Kidney (tissue), 14 donors: ENCODE data around the gene PSME2. TPM values are rescaled to one million over a fixed set of nuclear protein-coding genes. Genes with fewer than 3 reads are reported as not detected.

Experiments
- DNase-seq, 5 donors: peaks; one replicate each; pipeline ENCODE4 v3.0.0-alpha.2; 2013 to 2020
- FAIRE-seq: peaks from 2 replicates; lab custom pipeline; 2012; peaks lifted over from hg19 to GRCh38; lab: Jason Lieb, UNC
- H3K27ac ChIP-seq, 2 donors: one replicate each; pipeline ENCODE4 v1.7.0; 2013; ENCODE audit warnings: low read depth in 2 of 2, low read length in 2 of 2, inconsistent platforms in 1 of 2
- H3K27me3 ChIP-seq: one replicate; pipeline ENCODE4 v1.7.1; 2013; ENCODE audit warnings: low read length, inconsistent platforms; ENCODE audit not compliant: control insufficient read depth, insufficient read depth
- H3K36me3 ChIP-seq, 3 donors: one replicate each; pipeline versions ENCODE4 v1.7.0 to v1.7.1; 2013; ENCODE audit warnings: low read length in 3 of 3, control low read depth in 1 of 3, inconsistent platforms in 1 of 3; ENCODE audit not compliant: insufficient read depth in 3 of 3, control insufficient read depth in 2 of 3
- H3K4me1 ChIP-seq, 3 donors: one replicate each; pipeline versions ENCODE4 v1.7.0 to v1.7.1; 2013; ENCODE audit warnings: low read length in 3 of 3, inconsistent platforms in 1 of 3, low read depth in 1 of 3; ENCODE audit not compliant: control insufficient read depth in 2 of 3, insufficient read depth in 2 of 3
- H3K4me3 ChIP-seq, 3 donors: one replicate each; pipeline versions ENCODE4 v1.7.0 to v1.8.1; 2013; ENCODE audit warnings: low read length in 3 of 3, control low read depth in 1 of 3, inconsistent platforms in 1 of 3
- H3K9ac ChIP-seq, 3 donors: one replicate each; pipeline versions ENCODE4 v1.7.0 to v1.7.1; 2013; ENCODE audit warnings: low read length in 3 of 3, control low read depth in 1 of 3, inconsistent platforms in 1 of 3
- H3K9me3 ChIP-seq, 3 donors: one replicate each; pipeline versions ENCODE4 v1.7.0 to v1.7.1; 2013; ENCODE audit warnings: low read length in 3 of 3, control low read depth in 1 of 3, inconsistent platforms in 1 of 3; ENCODE audit not compliant: control insufficient read depth in 2 of 3, insufficient read depth in 1 of 3
- intact Hi-C: fragments of 100-400 bp; cut with DNase I; formaldehyde crosslinking; loops from one replicate; pipeline ENCODE4 v1.11.1; 2022
- polyA plus RNA-seq: library from polyadenylated mRNA; stranded (reverse); fragments of 350-450 nt; fragmentation: Illumina TruSeq; extraction: RNeasy Lipid Tissue Mini Kit (QIAGEN cat#74804); gene quantifications from one replicate; pipeline ENCODE4 v1.2.3, GENCODE V29; 2014; ENCODE audit warnings: low read depth, low replicate concordance; ENCODE audit not compliant: insufficient read depth
- total RNA-seq: library from RNA; stranded (reverse); fragmentation: NEBNext Ultra II Directional; extraction: Animal tissue kit (Norgen Biotek cat#: 25700); gene quantifications from one replicate; pipeline ENCODE4 v1.2.1, GENCODE V29; 2021
- TF ChIP-seq, protein P1 (sequence below): IDR thresholded peaks from 3 replicates; pipeline ENCODE4 v1.5.1; 2012; ENCODE audit warnings: mild to moderate bottlenecking, moderate library complexity, borderline replicate concordance; ENCODE audit not compliant: insufficient read depth; ENCODE audit errors: extremely low read depth
- donor health status: control.
- donor health status: control.
- donor health status: control.
- donor health status: control.
- donor health status: control.
- donor health status: DM: yes; HTN: yes; CAD: no.
- donor health status: Normal renal cell carcinoma (clear cell type).

The PSME2 gene
- total and polyA plus RNA-seq, 2 donors from 2014 or later, result 148 to 289 TPM

DNA sequence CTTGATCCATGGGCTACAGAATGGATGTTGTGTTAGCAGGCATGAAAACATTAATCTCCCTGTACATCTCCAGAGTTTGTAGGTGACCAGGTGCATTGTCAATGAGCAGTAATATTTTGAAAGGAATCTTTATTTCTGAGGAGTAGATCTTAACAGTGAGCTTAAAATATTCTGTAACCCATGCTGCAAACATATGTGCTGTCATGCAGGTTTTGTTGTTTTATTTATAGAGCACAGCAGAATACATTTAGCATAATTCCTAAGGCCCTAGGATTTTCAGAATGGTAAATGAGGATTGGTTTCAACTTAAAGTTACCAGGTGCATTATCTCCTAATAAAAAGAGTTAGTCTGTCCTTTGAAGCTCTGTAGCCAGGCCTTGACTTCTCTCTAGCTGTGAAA, 19.5 kb downstream of the PSME2 start:
- intact Hi-C loops, result no loop called here
- H3K27me3 ChIP-seq, result no peaks in the 10 kb centered on the region
- FAIRE-seq, result no peak
- peaks cover 0 to 10% (median 9%) of the 10 kb centered on the region in 3 donors for H3K4me1 ChIP-seq
- H3K9me3 ChIP-seq, result no peaks in the 10 kb centered on the region
- peaks cover 0 to 17% (median 13%) of the 10 kb centered on the region in 3 donors for H3K36me3 ChIP-seq
- DNase-seq, result no peak
- H3K9ac ChIP-seq, result no peak overlapping the region
- H3K4me3 ChIP-seq, result no peak overlapping the region
- TF ChIP-seq, protein P1, sequence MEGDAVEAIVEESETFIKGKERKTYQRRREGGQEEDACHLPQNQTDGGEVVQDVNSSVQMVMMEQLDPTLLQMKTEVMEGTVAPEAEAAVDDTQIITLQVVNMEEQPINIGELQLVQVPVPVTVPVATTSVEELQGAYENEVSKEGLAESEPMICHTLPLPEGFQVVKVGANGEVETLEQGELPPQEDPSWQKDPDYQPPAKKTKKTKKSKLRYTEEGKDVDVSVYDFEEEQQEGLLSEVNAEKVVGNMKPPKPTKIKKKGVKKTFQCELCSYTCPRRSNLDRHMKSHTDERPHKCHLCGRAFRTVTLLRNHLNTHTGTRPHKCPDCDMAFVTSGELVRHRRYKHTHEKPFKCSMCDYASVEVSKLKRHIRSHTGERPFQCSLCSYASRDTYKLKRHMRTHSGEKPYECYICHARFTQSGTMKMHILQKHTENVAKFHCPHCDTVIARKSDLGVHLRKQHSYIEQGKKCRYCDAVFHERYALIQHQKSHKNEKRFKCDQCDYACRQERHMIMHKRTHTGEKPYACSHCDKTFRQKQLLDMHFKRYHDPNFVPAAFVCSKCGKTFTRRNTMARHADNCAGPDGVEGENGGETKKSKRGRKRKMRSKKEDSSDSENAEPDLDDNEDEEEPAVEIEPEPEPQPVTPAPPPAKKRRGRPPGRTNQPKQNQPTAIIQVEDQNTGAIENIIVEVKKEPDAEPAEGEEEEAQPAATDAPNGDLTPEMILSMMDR, result no peak
- no peak overlapping the region for H3K27ac ChIP-seq

DNA sequence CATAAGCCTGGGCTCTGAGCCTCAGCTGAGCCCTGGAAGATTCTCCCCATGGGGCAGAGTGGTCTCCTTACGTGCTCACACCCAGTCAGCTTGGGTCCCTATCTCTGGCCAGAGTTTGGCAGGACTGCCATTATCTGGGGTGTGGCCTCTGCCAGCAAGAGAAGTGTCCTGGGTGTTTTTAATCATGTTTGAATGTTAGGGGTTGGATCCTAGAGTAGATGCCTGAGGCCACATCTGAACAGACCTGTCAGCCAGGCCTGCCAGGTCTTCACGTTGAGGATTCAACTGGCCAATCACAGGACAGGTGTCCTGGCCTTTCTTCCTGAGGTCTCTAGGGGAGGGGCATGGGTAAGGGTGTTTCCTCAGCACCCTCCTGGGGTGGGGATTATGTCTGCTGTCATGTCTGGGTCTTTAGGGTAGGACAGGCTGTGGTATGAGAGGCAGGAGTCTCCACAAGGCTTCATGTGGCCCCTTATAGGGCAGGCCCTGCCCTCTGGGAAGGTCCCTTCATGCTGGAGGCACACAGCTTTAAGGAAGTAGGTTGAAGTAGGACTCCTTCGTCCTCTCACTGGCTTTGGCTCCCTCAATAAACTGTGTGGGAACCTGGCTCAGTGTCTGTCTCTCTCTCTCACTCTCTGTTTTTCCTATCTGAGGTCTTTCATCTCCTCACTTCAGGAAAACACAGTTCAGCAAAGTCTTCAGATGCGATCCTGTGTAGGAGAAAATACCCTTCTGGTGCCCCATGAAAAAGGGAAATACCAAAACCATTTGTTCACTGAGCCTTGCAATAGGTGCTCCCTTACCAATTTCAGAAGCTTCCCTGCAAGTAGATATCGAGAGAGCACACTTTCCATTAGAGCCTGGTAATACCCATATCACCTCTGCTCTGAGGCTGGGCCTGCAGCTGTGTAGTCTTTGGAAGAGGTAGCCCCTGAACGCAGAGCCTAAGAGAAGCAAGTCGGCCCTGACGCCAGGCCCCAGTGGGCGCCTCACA, 22.7 kb downstream of the PSME2 start:
- H3K4me3 ChIP-seq, result no peak overlapping the region
- H3K4me1 ChIP-seq, result no peaks in the 10 kb centered on the region
- H3K36me3 ChIP-seq, result peaks cover 7 to 44% (median 36%) of the 10 kb centered on the region in 3 donors
- H3K27me3 ChIP-seq, result no peaks in the 10 kb centered on the region
- H3K9ac ChIP-seq, result no peak overlapping the region
- H3K27ac ChIP-seq, result no peak overlapping the region
- intact Hi-C loops, result no loop called here
- H3K9me3 ChIP-seq, result no peaks in the 10 kb centered on the region
- FAIRE-seq, result no peak
- no peak for DNase-seq
- TF ChIP-seq, protein P1, result no peak

DNA sequence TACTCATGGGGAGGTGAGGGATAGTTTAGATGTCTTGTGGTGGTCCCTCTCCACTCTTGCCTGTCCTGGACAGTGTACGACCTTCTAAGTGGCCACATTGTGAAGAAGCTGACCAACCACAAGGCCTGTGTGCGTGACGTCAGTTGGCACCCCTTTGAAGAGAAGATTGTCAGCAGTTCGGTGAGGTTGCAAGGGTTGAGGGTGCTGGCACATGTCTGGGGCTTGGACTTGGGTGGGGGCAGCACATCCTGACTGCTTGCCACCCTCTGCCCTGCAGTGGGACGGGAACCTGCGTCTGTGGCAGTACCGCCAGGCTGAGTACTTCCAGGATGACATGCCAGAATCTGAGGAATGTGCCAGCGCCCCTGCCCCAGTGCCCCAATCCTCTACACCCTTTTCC, 23.5 kb downstream of the PSME2 start:
- Histone ChIP-seq H3K27me3 (no peaks in the 10 kb centered on the region), H3K4me3 (no peak overlapping the region), H3K9ac (no peak overlapping the region), H3K27ac (no peak overlapping the region), H3K4me1 (no peaks in the 10 kb centered on the region), H3K36me3 (peaks cover 9 to 52% (median 44%) of the 10 kb centered on the region in 3 donors), H3K9me3 (no peaks in the 10 kb centered on the region)
- DNase-seq (no peak), FAIRE-seq (no peak)
- TF ChIP-seq, protein P1, result no peak
- intact Hi-C loops, result no loop called here
